Measurements from ENCODE around the gene DEAF1.
"Not testable (repeated sequence)": the region's sequence is repeated elsewhere in the genome, so short reads cannot be mapped to it uniquely, and the experiment has no call there.

- TF ChIP-seq CTCF, POLR2AphosphoS5, EP300, POLR2A (IDR thresholded peaks at IDR 0.05): not testable (repeated sequence)
Measured at GRCh38 chr11:737899-738298, 42.9 kb upstream of the DEAF1 start.
